Measurements from ENCODE around the gene TASP1.
"Not testable (repeated sequence)": the region's sequence is repeated elsewhere in the genome, so short reads cannot be mapped to it uniquely, and the experiment has no call there.

DNA sequence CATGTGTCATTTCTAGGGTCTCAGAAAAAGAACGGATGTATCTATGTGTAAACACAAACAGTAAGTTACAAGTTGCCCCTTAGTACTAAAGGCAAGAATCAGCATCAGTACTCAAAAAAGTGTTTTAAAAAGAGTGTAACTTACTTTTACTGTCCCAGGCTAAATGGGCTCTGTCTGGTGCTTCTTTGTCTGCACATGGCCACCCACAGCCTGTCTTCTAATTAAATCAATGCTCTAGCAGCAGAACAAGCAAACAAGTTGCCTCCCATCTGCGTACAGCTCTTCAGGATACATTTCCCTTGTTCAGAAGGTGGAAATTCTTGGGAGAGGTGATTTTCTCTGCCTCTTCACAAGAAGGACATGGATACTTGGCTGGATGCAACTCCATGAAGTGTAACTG lies 22.0 kb downstream of the TASP1 start:
- TF ChIP-seq ZNF274 (IDR thresholded peaks at IDR 0.05; ENCODE audit: insufficient read depth, insufficient read length); PBX3 (IDR thresholded peaks at IDR 0.05; ENCODE audit: insufficient replicate concordance, low read depth, low read length); POLR2A (IDR thresholded peaks at IDR 0.05; ENCODE audit: low read depth, low read length); RAD21 (IDR thresholded peaks at IDR 0.05; ENCODE audit: insufficient read depth, low read depth, low read length); POLR2AphosphoS5 (IDR thresholded peaks at IDR 0.05; ENCODE audit: low read length); EZH2 (IDR thresholded peaks at IDR 0.05; ENCODE audit: borderline replicate concordance, control insufficient read depth, low read depth, low read length); PAX8 (IDR thresholded peaks at IDR 0.05); ELK1 (IDR thresholded peaks at IDR 0.05; ENCODE audit: low read depth, low read length); CTCF (IDR thresholded peaks at IDR 0.05 in 2 of 3, conservative IDR thresholded peaks at IDR 0.05 in 1 of 3; ENCODE audit: control insufficient read depth in 2 of 3, extremely low read depth in 1 of 3, insufficient read depth in 1 of 3, low read depth in 3 of 3, low read length in 3 of 3): not testable (repeated sequence)
- TF ChIP-seq, protein P1, sequence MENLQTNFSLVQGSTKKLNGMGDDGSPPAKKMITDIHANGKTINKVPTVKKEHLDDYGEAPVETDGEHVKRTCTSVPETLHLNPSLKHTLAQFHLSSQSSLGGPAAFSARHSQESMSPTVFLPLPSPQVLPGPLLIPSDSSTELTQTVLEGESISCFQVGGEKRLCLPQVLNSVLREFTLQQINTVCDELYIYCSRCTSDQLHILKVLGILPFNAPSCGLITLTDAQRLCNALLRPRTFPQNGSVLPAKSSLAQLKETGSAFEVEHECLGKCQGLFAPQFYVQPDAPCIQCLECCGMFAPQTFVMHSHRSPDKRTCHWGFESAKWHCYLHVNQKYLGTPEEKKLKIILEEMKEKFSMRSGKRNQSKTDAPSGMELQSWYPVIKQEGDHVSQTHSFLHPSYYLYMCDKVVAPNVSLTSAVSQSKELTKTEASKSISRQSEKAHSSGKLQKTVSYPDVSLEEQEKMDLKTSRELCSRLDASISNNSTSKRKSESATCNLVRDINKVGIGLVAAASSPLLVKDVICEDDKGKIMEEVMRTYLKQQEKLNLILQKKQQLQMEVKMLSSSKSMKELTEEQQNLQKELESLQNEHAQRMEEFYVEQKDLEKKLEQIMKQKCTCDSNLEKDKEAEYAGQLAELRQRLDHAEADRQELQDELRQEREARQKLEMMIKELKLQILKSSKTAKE (IDR thresholded peaks at IDR 0.05; ENCODE audit: low read depth, poor library complexity, severe bottlenecking) = not testable (repeated sequence)

All from GM12878 (cell line).